Anterior cingulate cortex (tissue), 58 donors: Measurements from ENCODE around the gene ABCA7.

Experiments used
- DNase-seq, 58 donors: peaks; one replicate each; lab custom pipeline; 2025; lab: John Stamatoyannopoulos, UW

The ABCA7 gene

GRCh38 chr19:1052349-1052975, 12.6 kb downstream of the ABCA7 start:
- no peak for DNase-seq

GRCh38 chr19:1053176-1054101, 13.5 kb downstream of the ABCA7 start:
- no peak for DNase-seq

DNA sequence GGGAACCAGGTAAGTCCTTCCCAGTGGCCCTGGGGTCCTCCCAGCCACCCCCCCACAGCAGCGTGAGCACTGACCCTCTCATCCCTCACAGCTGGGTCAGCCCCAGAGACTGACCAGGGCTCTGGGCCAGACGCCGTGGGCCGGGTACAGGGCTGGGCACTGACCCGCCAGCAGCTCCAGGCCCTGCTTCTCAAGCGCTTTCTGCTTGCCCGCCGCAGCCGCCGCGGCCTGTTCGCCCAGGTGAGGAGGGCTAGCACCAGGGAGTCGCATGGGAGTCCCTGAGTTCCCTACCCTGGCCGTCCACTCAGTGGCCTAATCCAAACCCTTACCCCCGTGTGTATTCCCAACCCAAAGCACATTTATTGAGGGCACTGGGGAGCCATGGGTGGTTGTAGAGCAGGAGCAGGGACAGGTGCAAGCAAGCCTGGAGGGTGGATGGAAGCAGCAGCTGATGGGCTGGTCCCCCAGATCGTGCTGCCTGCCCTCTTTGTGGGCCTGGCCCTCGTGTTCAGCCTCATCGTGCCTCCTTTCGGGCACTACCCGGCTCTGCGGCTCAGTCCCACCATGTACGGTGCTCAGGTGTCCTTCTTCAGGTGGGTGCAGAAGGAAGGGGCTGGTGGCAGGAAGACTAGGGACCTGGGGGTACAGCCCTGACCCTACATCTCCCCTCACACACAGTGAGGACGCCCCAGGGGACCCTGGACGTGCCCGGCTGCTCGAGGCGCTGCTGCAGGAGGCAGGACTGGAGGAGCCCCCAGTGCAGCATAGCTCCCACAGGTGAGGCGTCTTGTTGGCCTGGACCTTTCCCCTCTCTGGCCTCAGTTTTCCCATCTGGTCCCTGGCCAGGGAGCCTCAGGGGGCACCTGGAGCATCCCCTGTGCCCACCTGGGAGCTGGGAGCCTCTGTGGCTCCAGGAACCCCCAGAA, 14.5 kb downstream of the ABCA7 start:
- DNase-seq = no peak

DNA sequence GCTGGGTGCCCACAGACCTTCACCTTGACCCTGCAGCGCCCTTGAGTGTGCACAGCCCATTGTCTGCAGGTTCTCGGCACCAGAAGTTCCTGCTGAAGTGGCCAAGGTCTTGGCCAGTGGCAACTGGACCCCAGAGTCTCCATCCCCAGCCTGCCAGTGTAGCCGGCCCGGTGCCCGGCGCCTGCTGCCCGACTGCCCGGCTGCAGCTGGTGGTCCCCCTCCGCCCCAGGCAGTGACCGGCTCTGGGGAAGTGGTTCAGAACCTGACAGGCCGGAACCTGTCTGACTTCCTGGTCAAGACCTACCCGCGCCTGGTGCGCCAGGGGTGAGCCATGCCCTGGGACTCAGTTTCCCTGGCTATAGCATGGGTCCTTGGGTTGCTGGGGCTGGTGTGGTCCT, 15.1 kb downstream of the ABCA7 start:
- DNase-seq = no peak

- DNase-seq = no peak
Observed at GRCh38 chr19:1055886-1056620, 16.1 kb downstream of the ABCA7 start.

GRCh38 chr19:1057176-1057855, 17.4 kb downstream of the ABCA7 start:
- no peak for DNase-seq

- no peak for DNase-seq
Observed at GRCh38 chr19:1058112-1058511, 18.2 kb downstream of the ABCA7 start.

DNA sequence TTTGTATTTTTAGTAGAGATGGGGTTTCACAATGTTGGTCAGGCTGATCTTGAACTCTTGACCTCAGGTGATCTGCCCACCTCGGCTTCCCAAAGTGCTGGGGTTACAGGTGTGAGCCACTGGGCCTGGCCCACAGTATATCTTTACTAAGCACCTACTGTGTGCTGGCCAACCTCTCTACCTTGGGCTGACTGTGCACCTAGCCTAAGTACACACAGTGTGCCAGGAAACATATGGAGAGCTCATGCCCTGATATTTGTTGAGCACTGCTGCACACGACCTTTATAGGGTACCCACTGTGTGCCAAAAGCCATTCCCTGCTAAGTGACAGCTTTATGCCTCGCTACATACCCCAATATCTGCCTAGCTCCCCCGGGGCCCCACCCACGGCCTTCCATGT, 20.8 kb downstream of the ABCA7 start:
- DNase-seq = no peak

DNA sequence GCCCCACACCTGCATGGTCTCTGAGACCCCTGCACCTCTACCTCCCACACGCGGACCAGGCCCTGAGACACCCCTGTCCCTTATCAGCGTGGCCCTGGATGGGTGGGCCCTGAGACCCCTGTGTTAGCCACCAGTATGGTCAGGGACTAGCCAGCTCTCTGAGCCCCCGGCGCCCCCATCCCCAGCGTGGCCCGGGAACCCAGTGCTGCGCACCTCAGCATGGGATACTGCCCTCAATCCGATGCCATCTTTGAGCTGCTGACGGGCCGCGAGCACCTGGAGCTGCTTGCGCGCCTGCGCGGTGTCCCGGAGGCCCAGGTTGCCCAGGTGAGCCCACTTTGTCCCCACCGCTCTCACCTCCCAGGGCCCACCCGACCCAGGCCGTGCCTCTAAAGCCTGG, 22.1 kb downstream of the ABCA7 start:
- no peak for DNase-seq

DNA sequence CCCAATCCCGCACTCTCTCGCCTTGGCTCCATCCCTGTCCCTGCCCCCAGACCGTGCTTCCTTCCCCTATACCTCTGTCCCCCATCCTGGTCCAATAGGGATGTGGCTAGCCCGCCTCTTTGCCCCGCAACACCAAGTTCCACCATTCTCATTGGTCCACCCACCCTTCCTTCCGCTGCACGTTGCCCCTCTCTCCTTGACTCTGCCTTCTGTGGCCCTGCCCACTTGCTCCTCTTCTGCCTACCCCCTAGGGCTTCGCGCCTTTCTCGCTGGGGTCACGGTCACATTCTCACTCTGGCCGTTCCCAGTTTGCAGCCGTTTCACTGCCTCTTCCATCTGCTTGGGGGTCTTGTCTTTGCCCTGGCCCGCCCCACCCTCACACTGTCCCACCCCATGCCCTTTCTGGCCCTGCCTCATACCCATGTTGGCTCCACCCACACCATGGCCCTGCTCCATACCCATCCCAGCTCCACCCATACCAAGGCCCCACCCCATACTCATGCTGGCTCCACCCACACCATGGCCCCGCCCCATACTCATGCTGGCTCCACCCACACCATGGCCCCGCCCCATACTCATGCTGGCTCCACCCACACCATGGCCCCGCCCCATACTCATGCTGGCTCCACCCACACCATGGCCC, 22.6 kb downstream of the ABCA7 start:
- DNase-seq = no peak

- DNase-seq = no peak
Observed at GRCh38 chr19:1063030-1063908, 23.4 kb downstream of the ABCA7 start.

GRCh38 chr19:1063909-1064660, 24.2 kb downstream of the ABCA7 start:
- DNase-seq = no peak

DNA sequence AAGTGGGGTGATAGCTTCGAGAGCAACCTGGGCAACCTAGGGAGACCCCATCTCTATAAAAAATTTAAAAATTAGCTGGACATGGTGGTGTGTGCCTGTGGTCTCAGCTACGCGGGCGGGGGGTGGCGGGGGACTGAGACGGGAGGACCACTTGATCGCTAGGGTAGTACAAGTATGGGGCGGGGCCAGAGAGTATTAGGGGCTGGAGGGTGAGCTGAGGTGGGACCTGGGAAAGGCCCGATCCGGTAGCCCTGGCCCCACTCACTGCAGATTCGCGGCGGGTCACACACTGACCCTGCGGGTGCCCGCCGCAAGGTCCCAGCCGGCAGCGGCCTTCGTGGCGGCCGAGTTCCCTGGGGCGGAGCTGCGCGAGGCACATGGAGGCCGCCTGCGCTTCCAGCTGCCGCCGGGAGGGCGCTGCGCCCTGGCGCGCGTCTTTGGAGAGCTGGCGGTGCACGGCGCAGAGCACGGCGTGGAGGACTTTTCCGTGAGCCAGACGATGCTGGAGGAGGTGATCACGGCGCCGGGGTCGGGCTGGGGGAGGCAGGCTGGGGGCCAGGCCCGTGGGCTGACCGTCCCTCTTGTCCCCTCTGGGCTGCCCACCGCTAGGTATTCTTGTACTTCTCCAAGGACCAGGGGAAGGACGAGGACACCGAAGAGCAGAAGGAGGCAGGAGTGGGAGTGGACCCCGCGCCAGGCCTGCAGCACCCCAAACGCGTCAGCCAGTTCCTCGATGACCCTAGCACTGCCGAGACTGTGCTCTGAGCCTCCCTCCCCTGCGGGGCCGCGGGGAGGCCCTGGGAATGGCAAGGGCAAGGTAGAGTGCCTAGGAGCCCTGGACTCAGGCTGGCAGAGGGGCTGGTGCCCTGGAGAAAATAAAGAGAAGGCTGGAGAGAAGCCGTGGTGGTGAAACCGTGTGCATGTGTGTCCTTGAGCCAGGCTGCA, 25.0 kb downstream of the ABCA7 start:
- DNase-seq = peak in 10 of 58 donors; percentile 8 to 24 (median 18)

- DNase-seq = no peak
Observed at GRCh38 chr19:1065606-1066109, 25.8 kb downstream of the ABCA7 start.

DNA sequence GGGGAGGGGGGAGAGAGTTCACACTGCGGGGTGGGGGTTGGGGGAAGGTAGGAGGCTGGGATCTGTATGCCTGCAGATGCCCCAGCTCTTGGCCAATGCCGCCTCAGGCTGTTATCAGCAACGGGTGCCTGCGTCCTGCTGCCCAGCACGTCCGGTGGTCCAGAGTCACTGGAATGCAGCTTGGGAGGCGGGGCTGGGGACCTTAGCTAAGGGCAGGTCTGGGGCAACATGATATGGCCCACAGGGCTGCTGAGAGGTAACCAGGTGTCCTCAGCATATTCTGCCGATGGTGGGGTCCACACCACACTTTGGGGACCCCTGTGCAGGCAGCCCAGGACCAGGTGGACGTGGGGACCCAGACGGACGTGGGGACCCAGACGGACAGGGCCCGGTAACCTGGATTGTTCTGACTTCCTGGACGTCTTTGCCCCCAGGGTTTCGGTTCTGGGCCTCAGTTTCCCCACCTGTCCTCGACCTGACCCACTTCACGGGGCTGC, 26.4 kb downstream of the ABCA7 start:
- DNase-seq = no peak
